HCT116 (cell line): ENCODE data around the gene SYTL3. TPM values are rescaled to one million over a fixed set of nuclear protein-coding genes. Genes with fewer than 3 reads are reported as not detected.

Source experiments
- ATAC-seq: fragments of 200-7000 bp; cut with Tn5 transposase; 2 replicates; pipeline ENCODE4 v1.9.1; 2020; ENCODE audit warnings: mild to moderate bottlenecking, moderate library complexity
- BruUV-seq: library from RNA; stranded (reverse); fragments of 400-500 nt; replicated peaks from 2 replicates; lab custom pipeline; 2021; lab: Mats Ljungman, UMichigan
- CTCF ChIA-PET: fragments of 300-600 bp; sonication (Branson Sonifier 250); formaldehyde crosslinking; loops from one replicate; lab custom pipeline; 2021; ENCODE audit warnings: antibody characterized with exemption; lab: Charles Lee
- POLR2A ChIA-PET: fragments of 300-600, 350-600 bp; sonication (Branson Sonifier 250); formaldehyde crosslinking; loops from one replicate; lab custom pipeline; 2021; ENCODE audit warnings: antibody characterized with exemption; lab: Charles Lee
- RAD21 ChIA-PET, 2 experiments: fragments of 300-600 bp; sonication (Branson Sonifier 250); formaldehyde crosslinking; loops; one replicate each; lab custom pipeline; 2023; ENCODE audit warnings: low total read pairs in 2 of 2; ENCODE audit not compliant: uncharacterized antibody in 2 of 2, unreplicated experiment in 2 of 2, low non-redundant PET in 1 of 2; lab: Charles Lee
- DNase-seq: peaks from one replicate; pipeline ENCODE4 v3.0.0-alpha.2; 2010; ENCODE audit warnings: low read depth, low spot score
- H2AFZ ChIP-seq: fragments of 200-600 bp; shearing (Covaris generic), sonication (generic); 2 replicates; pipeline ENCODE4 v1.6.1; 2017; ENCODE audit warnings: low read depth, mixed run types, mixed read lengths, antibody characterized with exemption, low read length; ENCODE audit not compliant: poor library complexity, severe bottlenecking
- H3K27ac ChIP-seq: 2 replicates; pipeline ENCODE4 v1.5.1; 2012; ENCODE audit warnings: low read depth, low read length
- H3K27me3 ChIP-seq: fragments of 200-600 bp; sonication (generic); 2 replicates; pipeline ENCODE4 v1.6.1; 2016; ENCODE audit warnings: mixed run types, low read length, mixed read lengths; ENCODE audit not compliant: insufficient read depth
- H3K36me3 ChIP-seq, 2 experiments: fragments of 200-500 bp in 1 of 2; fragments of 200-600 bp in 1 of 2; sonication (Bioruptor generic) in 1 of 2; sonication (generic) in 1 of 2; 2 replicates each; pipeline versions ENCODE4 v1.5.1 to v1.6.1; 2014 to 2016; ENCODE audit warnings: low read length in 2 of 2, inconsistent platforms in 1 of 2, mixed read lengths in 1 of 2, mixed run types in 1 of 2; ENCODE audit not compliant: insufficient read depth in 2 of 2, control insufficient read depth in 1 of 2
- H3K4me1 ChIP-seq, 2 experiments: fragments of 200-600 bp in 1 of 2; sonication (generic) in 1 of 2; 2 replicates each; pipeline versions ENCODE4 v1.5.1 to v1.6.1; 2012 to 2017; ENCODE audit warnings: low read length in 2 of 2, inconsistent platforms in 1 of 2, mild to moderate bottlenecking in 1 of 2, mixed read lengths in 1 of 2, mixed run types in 1 of 2, moderate library complexity in 1 of 2; ENCODE audit not compliant: insufficient read depth in 2 of 2, control insufficient read depth in 1 of 2
- H3K4me2 ChIP-seq: fragments of 200-600 bp; sonication (generic); 2 replicates; pipeline ENCODE4 v1.6.1; 2017; ENCODE audit warnings: mixed run types, low read length, mixed read lengths
- H3K4me3 ChIP-seq, 2 experiments: fragments of 200-600 bp in 1 of 2; sonication (generic) in 1 of 2; replicated peaks in 1 of 2; 2 replicates each; pipeline ENCODE4 v1.5.1; 2011 to 2016; ENCODE audit warnings: low read length in 2 of 2, control low read depth in 1 of 2, low read depth in 1 of 2, mild to moderate bottlenecking in 1 of 2, mixed read lengths in 1 of 2, mixed run types in 1 of 2
- H3K79me2 ChIP-seq: fragments of 200-600 bp; sonication (generic); 2 replicates; pipeline ENCODE4 v1.6.1; 2017; ENCODE audit warnings: mild to moderate bottlenecking, mixed run types, low read length, moderate library complexity, mixed read lengths; ENCODE audit not compliant: insufficient read depth
- H3K9ac ChIP-seq: fragments of 200-600 bp; sonication (generic); 2 replicates; pipeline ENCODE4 v1.6.1; 2016; ENCODE audit warnings: low read length, mixed read lengths
- H3K9me2 ChIP-seq: fragments of 200-600 bp; sonication (generic), shearing (Covaris generic); 2 replicates; pipeline ENCODE4 v1.6.1; 2017; ENCODE audit warnings: mixed run types, mild to moderate bottlenecking, moderate library complexity; ENCODE audit not compliant: insufficient read depth
- H3K9me3 ChIP-seq, 2 experiments: fragments of 200-500 bp in 1 of 2; fragments of 200-600 bp in 1 of 2; sonication (Bioruptor generic) in 1 of 2; sonication (generic) in 1 of 2; 2 replicates each; pipeline ENCODE4 v1.6.1; 2014 to 2017; ENCODE audit warnings: low read length in 2 of 2, mixed read lengths in 2 of 2, inconsistent platforms in 1 of 2, low read depth in 1 of 2, mild to moderate bottlenecking in 1 of 2, mixed run types in 1 of 2, moderate library complexity in 1 of 2; ENCODE audit not compliant: control insufficient read depth in 1 of 2, insufficient read depth in 1 of 2
- H4K20me1 ChIP-seq: fragments of 200-600 bp; sonication (generic), shearing (Covaris generic); 2 replicates; pipeline ENCODE4 v1.6.1; 2017; ENCODE audit warnings: mixed run types, mild to moderate bottlenecking, moderate library complexity; ENCODE audit not compliant: insufficient read depth
- POLR2AphosphoS5 ChIP-seq: IDR thresholded peaks from 2 replicates; pipeline ENCODE4 v1.6.1; 2011; ENCODE audit warnings: mild to moderate bottlenecking, low read depth, low read length, moderate library complexity
- TCF7L2 ChIP-seq: IDR thresholded peaks from 2 replicates; pipeline ENCODE4 v1.7.0; 2011; ENCODE audit warnings: borderline replicate concordance, inconsistent platforms; ENCODE audit not compliant: insufficient read depth, insufficient read length; ENCODE audit errors: extremely low read depth
- intact Hi-C: fragments of 100-400 bp; cut with micrococcal nuclease; formaldehyde crosslinking; loops from 2 replicates; pipeline ENCODE4 v1.10.0; 2022
- total RNA-seq: library from RNA; stranded (reverse); gene quantifications from one replicate; pipeline ENCODE4 v1.2.1, GENCODE V29; 2021; ENCODE audit not compliant: unreplicated experiment
- TF ChIP-seq, protein P1 (sequence below): IDR thresholded peaks from 2 replicates; pipeline ENCODE4 v1.6.1; 2012; ENCODE audit warnings: low read depth
- TF ChIP-seq, protein P2 (sequence below): IDR thresholded peaks from 2 replicates; pipeline ENCODE4 v1.6.1; 2012

Gene SYTL3
- total RNA-seq, 1 experiment from 2014 or later = 55.3 TPM

DNA sequence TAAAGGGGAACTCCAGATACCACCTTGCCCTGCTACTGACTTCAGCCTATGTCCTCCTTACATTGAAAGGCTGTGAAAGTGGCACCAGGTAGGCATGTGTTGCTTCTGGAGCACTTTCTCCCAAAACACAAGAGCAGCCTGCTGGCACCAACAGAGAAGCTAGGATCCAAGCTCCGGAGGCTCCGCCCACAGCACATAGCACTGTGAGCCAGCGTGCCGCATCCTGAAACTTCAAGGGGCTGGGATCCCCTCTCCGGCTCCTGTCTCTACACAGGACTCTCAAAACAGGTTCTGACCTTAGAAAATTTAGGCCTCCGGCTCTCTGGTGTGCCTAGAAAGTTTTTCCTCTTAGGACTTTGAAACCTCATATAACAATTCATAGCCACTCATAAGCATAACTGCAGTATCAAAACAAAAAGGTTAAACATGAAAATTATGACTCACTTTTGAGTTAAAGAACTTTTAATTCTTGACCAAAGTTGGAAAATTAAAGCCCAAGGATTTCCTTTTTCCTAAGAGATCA lies 128.2 kb downstream of the SYTL3 start (continued):
- TF ChIP-seq, protein P1, sequence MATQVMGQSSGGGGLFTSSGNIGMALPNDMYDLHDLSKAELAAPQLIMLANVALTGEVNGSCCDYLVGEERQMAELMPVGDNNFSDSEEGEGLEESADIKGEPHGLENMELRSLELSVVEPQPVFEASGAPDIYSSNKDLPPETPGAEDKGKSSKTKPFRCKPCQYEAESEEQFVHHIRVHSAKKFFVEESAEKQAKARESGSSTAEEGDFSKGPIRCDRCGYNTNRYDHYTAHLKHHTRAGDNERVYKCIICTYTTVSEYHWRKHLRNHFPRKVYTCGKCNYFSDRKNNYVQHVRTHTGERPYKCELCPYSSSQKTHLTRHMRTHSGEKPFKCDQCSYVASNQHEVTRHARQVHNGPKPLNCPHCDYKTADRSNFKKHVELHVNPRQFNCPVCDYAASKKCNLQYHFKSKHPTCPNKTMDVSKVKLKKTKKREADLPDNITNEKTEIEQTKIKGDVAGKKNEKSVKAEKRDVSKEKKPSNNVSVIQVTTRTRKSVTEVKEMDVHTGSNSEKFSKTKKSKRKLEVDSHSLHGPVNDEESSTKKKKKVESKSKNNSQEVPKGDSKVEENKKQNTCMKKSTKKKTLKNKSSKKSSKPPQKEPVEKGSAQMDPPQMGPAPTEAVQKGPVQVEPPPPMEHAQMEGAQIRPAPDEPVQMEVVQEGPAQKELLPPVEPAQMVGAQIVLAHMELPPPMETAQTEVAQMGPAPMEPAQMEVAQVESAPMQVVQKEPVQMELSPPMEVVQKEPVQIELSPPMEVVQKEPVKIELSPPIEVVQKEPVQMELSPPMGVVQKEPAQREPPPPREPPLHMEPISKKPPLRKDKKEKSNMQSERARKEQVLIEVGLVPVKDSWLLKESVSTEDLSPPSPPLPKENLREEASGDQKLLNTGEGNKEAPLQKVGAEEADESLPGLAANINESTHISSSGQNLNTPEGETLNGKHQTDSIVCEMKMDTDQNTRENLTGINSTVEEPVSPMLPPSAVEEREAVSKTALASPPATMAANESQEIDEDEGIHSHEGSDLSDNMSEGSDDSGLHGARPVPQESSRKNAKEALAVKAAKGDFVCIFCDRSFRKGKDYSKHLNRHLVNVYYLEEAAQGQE = no peak
- TF ChIP-seq, protein P2, sequence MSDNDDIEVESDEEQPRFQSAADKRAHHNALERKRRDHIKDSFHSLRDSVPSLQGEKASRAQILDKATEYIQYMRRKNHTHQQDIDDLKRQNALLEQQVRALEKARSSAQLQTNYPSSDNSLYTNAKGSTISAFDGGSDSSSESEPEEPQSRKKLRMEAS = no peak
- TF ChIP-seq, all 23 proteins: peak for 0

DNA sequence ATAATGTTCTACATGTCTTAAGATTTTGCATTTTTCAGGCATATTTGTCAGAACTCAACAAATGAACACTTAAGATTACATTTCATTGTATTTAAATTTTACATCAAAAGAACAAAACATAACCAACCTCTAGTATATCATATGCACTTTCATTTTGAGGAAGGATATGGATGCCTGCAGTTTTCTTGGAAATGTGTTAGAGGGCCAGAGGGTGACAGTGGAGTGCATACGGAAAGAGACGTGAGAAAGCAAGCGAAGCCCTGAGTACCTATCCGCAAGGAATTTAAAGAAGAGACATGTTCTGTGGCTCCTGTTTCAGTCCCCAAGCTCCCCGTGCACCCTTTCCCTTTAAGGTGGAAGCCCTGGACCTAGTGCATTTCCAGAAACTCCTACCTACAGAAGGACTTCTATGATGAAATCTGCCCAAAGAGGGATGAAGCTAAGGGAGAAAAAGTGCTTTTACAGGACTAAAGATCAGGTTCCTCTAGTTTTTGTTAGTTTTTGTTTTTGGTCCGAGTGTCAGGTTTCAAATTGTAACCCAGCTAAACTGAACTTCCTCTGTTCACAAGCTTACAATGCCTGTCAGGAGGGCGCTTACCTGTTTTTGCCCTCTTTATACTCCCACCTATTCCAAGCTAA lies 130.5 kb downstream of the SYTL3 start:
- CTCF ChIA-PET = interaction anchor here (3.2 kb wide), 1 partner anchor 13 kb away, joined by 11 read pairs; no protein-coding TSS in a partner anchor
- BruUV-seq = TSS peak; percentile 2
- Histone ChIP-seq H3K9me3 (no peaks in the 10 kb centered on the region), H4K20me1 (peaks cover 78% of the 10 kb centered on the region; the same call in 1 of the 2 replicates), H2AFZ (no peak overlapping the region), H3K4me2 (0 out of 2 replicates have a peak overlapping the region, but pooled peaks have one; percentile 7), H3K36me3 (peaks cover 73 to 95% of the 10 kb centered on the region in 2 experiments), H3K4me1 (peaks cover 57 to 98% of the 10 kb centered on the region in 2 experiments), H3K79me2 (peaks cover 100% of the 10 kb centered on the region), H3K27ac (peak overlapping the region; percentile 34; the same call in 1 of the 2 replicates), H3K9me2 (no peaks in the 10 kb centered on the region), H3K4me3 (no peak overlapping the region), H3K9ac (peak overlapping the region; percentile 13), H3K27me3 (no peaks in the 10 kb centered on the region)
- RAD21 ChIA-PET = no interaction called here
- ATAC-seq (no peak), DNase-seq (no peak)
- POLR2A ChIA-PET = interaction anchor here (0.8 to 2.8 kb wide), 4 partner anchors 9 to 89 kb away, joined by 3 to 13 read pairs (median 4); no protein-coding TSS in a partner anchor
- TF ChIP-seq TCF7L2 (no peak), POLR2AphosphoS5 (peak; percentile 51; the same call in 1 of the 2 replicates)
- intact Hi-C loops = no loop called here
